Activated naive CD4-positive, alpha-beta T cell (primary cell): ENCODE data around the gene ZNF516.

Source experiments
- DNase-seq, 4 experiments: peaks; one replicate each; lab custom pipeline; 2025; lab: John Stamatoyannopoulos, UW

Gene ZNF516

DNA sequence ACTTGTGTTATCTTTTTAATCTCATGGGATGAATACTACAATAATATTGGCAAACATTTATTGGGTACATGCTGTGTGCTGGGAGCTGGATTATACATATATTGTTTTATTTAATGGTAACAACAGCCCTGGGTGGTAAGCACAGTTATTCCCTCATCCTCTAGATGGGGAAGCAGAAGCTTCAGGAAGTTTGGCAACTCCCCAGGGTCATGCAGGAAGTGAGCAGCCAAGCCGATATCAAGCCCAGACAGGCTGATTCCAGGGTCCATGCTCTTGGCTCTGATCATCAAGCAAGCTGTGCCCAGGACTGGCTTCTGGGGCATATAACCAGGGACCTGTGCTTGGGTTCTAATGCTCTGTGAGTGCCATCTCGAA lies 155.8 kb downstream of the ZNF516 start:
- no peak for DNase-seq

DNA sequence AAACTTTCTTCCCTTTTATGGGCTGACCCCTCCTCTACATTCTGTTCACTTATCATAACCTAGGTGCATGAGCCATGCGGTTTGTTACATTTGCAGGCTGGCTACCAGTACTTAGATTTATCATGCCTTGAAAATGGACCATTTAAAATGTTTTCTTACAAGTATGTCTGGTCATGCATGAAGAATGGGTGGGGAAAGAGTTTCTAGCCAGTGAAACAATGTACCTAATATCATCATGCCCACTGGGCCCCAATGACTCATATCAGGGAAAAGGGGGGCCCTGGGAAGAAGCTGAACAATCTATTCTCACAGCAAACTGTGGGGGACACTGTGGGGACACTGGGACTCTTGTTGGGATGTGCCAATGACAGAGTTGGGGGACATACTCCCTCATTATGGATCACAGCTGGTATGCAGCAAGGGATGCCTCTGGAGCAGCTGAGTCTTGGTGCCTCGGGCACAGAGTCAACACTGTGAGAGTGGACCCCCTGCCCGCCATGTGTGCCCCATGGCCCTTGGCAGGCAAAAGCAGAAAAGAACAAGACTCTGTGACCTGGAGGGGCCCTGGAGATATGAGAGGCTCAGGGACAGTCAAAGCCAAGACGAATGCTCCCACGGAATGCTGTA lies 156.3 kb downstream of the ZNF516 start:
- DNase-seq: no peak

DNA sequence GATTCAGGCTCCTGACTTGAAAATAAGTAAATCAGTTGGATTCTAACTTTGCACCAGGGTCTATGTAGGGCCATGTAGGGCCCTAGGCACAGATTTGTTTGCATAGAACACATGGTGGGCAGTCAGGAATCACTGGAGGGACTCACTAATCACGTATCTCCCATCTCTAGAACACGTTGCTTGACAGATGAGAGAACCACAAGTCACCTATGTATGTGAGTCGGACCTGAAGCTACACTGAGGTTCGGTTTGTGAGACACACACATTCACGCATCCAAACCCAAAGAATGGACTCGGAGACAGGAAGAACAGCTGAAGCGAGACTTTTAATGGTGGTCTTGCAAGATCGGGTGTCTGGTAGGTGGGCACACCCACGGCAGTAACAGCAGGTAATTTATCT lies 157.0 kb downstream of the ZNF516 start:
- DNase-seq: no peak

DNA sequence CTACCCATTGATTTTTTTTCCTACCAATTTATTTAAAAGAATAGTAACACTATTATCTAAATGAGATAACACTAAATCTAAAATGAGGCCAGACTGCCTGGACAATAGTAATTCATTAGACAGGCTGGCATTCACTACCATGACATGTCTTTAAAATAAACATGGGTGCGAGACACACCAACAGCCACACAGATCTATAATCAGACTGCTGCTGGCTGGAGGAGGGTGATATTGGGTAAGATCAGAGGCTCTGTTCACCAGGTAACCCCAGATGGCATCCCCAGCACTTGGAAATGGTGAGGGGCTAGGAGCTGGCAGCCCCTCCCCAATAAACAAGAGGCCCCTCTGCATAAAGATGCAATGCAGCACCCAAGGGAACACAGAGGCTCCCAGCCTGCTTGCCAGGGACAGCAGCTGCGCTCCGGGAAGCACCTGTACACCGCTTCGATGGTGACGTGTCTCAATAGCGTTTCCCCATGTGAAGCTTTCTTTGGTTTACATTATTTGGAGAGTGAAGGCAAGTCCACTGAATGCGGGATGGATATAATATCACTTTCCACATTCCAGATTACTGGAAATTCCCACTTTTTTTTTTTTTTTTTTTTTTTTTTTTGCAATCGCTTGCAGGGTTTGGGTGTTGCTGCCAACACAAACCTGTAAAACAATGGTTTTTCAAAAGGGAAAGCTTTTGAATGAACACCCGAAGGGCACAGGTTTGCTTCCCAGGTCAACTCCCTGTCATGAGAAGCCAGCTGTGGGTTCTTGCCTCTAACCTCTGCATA lies 159.0 kb downstream of the ZNF516 start:
- no peak for DNase-seq

DNA sequence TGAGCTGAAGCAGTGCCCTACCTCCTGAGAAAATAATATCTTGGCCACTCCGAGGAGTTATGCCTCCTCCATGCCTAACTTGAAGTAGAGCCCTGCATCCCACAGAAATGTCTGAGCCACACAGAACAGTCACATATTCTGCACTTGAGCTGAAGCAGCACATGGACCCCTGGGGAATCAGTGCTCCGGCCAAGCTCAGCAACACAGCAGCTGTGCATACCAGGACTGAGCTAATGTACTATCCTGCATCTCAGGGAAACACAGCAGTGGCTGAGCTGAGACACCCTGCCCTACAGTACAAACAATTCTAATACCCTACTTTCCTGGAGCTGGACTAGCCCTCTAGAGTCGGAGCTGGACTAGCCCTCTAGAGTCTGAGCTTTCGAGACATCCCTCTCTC lies 166.9 kb downstream of the ZNF516 start:
- DNase-seq: no peak

DNA sequence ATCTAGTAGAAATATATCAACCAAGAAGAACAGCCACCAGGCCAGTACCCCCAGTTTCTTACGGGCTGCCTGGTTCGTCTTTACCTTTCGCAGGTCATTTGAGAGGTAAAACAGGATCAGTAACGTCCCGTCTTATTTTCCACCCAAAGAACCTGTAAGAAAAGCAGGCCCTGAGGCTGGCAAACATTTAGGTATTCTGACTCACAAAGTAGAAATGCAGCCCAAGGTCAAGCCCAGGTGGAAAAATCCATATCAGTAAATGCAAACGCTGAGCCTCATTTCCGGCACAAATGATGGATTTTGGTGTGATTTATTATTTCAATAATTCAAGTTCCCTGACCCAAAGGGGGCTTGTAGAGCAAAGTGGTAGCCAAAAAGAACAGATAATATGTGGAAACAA lies 171.2 kb downstream of the ZNF516 start:
- no peak for DNase-seq

DNA sequence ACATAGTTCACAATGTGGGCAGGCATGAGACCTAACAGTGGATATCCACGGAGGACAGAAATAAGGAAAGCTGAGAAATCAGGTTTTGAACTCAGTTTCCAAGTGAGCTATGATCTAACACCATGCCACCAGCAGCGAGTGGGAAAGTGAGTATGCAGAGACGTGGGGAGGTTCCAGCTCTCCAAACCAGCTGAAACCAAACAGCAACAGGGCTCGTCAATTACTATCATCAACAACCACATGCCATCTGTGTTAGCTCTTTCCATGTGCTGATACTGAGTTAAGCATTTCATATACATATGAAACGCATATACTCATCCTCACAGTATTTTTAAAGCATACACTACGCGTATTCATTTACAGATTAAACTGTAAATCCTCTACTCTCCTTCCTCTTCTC lies 172.4 kb downstream of the ZNF516 start:
- no peak for DNase-seq

DNA sequence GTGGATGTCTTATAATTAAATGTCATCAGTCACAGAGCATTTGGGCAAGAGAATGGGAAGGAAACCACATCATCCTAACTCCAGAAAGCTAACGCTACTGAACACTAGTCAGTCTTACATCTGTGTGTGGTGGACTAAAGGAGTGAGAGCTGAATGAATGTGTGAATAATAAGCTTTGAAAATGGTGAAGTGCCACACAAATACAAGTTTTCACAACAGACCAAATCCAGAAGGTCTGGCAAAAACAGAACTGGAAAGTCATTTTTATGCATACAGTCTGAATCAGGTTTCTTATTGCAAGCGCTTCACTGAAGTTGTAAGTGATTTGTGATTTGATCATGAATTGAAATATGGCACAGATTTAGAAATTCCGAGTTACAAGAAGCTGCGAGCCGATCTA lies 175.7 kb downstream of the ZNF516 start:
- DNase-seq: no peak

DNA sequence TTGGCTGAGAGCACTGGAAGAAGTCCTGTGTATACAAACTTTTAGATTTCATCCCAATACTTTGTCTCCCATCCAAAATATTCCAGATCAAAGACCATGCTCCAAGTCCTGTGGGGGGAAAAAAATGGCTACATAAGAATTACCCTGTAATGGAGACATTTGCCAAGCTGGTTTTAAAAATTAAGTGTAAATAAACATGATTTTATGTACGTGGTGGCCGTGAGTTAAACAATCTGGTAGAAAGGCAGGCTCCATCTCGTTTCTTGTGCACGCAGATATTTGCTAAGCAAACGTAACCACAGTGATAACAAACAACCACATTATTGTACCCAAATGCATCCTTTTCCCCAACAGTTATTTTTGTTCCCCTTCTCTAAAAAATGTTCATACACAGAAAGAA lies 176.4 kb downstream of the ZNF516 start:
- DNase-seq: no peak

DNA sequence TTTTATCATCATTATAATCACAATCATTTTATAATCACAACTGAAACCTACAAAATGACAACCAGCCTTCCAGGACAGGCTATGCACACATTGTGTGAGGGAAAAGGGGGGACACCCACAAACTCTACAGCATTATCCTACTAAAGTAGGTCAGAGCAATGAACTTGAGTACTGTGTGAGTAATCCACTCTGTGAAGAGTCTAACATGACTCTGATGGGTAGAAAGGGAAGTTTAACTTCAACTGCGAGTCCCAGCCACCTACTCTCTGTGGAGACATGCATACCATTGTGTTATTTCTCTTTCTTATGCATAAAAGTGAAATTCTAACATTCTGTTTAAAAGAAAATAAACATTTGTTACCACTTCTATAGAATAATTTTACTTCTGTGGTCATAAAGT lies 177.9 kb downstream of the ZNF516 start:
- no peak for DNase-seq

DNA sequence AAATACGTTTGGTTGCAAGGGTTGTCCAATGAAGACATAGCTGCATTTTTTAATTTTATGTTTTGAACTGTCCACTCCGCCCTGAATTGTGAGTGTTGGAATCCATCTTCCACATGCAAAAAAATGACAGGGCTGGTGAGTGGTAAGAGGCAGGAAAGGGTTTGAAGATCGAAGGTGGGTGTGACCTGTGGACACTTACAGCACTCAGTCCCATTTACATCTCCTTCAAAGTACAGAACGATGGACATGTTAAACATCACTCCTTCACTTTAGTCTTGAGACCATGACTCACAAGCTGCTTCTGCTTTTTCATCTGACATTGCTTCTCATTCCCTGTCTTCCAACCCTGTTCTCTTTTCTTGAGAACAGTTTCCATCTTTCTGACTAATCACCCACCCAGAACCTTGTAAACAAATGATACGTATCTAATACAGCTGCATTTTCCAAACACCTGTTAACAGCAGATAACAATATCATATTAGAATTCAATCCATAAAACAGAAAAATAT lies 179.3 kb downstream of the ZNF516 start:
- no peak for DNase-seq

DNA sequence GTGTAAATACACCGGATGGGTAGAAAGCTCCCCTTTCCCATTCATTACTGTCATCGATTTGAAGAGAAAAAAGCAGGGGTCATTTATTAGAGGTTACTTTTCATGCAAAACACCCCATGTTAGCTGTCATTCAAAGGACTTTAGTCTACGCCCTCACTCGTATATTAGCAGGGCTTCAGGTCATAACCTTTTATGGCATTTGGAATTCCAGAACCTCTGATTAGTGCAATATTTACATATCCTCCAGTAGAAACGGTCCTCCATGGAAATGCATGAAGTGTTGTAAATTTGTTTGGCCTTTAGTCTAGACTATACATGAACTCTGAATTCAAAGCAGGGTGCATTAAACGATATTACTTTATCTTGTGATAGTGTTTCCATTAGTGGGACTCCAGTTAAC lies 180.5 kb downstream of the ZNF516 start:
- no peak for DNase-seq

DNA sequence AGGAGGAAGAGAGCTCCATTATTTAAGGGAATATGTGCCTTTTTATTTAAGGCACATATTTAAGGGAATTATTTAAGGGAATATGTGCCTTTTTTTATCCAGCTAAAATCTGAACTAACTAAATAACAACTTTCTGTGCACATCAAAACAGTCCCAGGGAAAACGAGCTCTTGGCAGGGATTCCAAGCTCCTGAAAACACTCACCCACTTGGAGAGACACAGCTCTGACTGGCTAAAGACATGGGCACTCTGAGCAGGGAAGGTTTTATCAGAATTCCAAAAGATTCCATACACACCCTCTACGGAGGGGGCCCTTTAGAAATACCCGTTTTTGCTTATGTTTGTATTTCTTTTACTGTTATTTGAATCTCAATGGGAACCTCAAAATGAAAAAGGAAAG lies 181.0 kb downstream of the ZNF516 start:
- DNase-seq: no peak
